Measurements from ENCODE around the gene LTO1.

DNA sequence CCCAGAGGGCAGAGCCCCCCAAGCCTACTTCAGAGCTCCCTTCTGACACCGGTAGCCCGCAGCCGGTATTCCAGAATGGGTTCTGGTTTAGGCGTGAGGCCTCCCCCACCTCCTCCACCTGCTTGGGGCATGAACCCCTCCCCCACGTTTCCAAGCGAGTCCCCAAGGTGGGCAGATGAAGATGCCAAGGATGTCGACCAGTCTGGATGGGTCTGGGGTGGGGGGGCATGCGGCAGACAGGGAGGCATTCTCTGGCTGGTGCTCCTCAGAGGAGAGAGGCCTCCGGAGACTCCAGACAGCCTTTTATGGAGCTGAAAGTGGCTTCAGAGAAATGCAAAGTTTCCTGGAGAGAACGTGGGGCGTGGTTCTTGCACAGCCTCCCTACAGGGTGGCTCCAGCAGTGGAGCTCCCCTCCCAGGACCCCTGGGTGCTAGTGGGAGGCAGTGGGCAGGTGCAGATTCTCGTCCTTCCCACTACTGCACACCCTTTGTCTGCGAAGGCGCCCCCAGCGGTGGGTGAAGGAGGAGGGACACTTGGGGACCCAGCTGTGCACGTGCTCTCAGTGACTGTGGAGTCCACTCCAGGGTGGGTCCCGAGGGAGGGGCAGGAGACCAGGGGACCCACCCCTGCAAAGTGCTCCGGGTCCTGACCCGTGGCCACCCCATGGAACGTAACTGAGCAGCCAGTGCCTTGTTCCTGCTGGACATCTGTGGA is 30.0 kb downstream of the LTO1 start:
- TF ChIP-seq GATA2 (IDR thresholded peaks at IDR 0.05; ENCODE audit: low read depth, low read length) (no peak), GATA3 (IDR thresholded peaks at IDR 0.05; ENCODE audit: low read depth, low read length) (no peak)

Data from SH-SY5Y (cell line).